Spinal cord (tissue), 10 donors: ENCODE results near the gene POLR3H. TPM values are rescaled to one million over a fixed set of nuclear protein-coding genes. Genes with fewer than 3 reads are reported as not detected.
A peak's percentile ranks its signal among the peaks of the same experiment; 100 is the strongest.
"Not testable (repeated sequence)": the region's sequence is repeated elsewhere in the genome, so short reads cannot be mapped to it uniquely, and the experiment has no call there.

Source experiments
- DNase-seq, 6 donors: peaks; one replicate each; pipeline versions ENCODE4 v3.0.0 to v3.0.0-alpha.2; 2013 to 2015; ENCODE audit warnings: low spot score in 6 of 6, low read depth in 4 of 6
- H3K27ac ChIP-seq: one replicate; pipeline ENCODE4 v1.5.1; 2013; ENCODE audit warnings: low read depth, low read length, control low read depth
- H3K27me3 ChIP-seq: one replicate; pipeline ENCODE4 v1.6.1; 2013; ENCODE audit warnings: low read length; ENCODE audit not compliant: control insufficient read depth, insufficient read depth
- H3K36me3 ChIP-seq: one replicate; pipeline ENCODE4 v1.6.1; 2013; ENCODE audit warnings: low read length; ENCODE audit not compliant: control insufficient read depth, insufficient read depth
- H3K4me1 ChIP-seq: one replicate; pipeline ENCODE4 v1.6.1; 2013; ENCODE audit warnings: low read length; ENCODE audit not compliant: control insufficient read depth, insufficient read depth
- H3K4me3 ChIP-seq: one replicate; pipeline ENCODE4 v1.5.1; 2013; ENCODE audit warnings: low read depth, low read length, control low read depth
- H3K9me3 ChIP-seq: one replicate; pipeline ENCODE4 v1.6.1; 2013; ENCODE audit warnings: low read length; ENCODE audit not compliant: control insufficient read depth, insufficient read depth
- WGBS: methylation state at CpG from one replicate; pipeline ENCODE4 v1.1.5; 2013; ENCODE audit warnings: missing lambda C conversion rate; ENCODE audit not compliant: insufficient coverage; 5-methylcytosine and 5-hydroxymethylcytosine counted together
- long read RNA-seq, 4 donors: transcript quantifications; one replicate each; lab custom pipeline, GENCODE V29; 2026
- polyA plus RNA-seq, 2 donors: library from polyadenylated mRNA; unstranded; fragments of 120-200 nt; gene quantifications; one replicate each; pipeline ENCODE4 v1.2.1, GENCODE V29; 2013; ENCODE audit not compliant: insufficient read length in 2 of 2
- total RNA-seq, 2 donors: library from RNA; depleted of rRNA in 1 of 2; stranded (reverse); fragments of 120-200 nt in 1 of 2; fragments of >200 nt in 1 of 2; gene quantifications; one replicate each; pipeline versions ENCODE4 v1.2.3 to v1.2.4, GENCODE V29; 2013 to 2014
- donor health status: healthy.

POLR3H gene
- 10 to 100 TPM; 17.9 to 33.2 TPM for total RNA-seq
- polyA plus RNA-seq, result 10 to 100 TPM; 82.6 to 91.5 TPM
- long read RNA-seq, donor 1, full-length matches to known transcripts, result 34 of 51 reads
- long read RNA-seq, donor 1, partial matches to known transcripts, result 17 of 51 reads
- long read RNA-seq, donor 1, other reads (novel, unspliced or antisense), result 0 of 51 reads
- long read RNA-seq, donor 2, full-length matches to known transcripts, result 11 of 11 reads
- long read RNA-seq, donor 2, partial matches to known transcripts, result 0 of 11 reads
- long read RNA-seq, donor 2, other reads (novel, unspliced or antisense), result 0 of 11 reads
- long read RNA-seq, donor 3, full-length matches to known transcripts, result 14 of 14 reads
- long read RNA-seq, donor 3, partial matches to known transcripts, result 0 of 14 reads
- long read RNA-seq, donor 3, other reads (novel, unspliced or antisense), result 0 of 14 reads
- long read RNA-seq, donor 4, full-length matches to known transcripts, result 8 of 8 reads
- long read RNA-seq, donor 4, partial matches to known transcripts, result 0 of 8 reads
- long read RNA-seq, donor 4, other reads (novel, unspliced or antisense), result 0 of 8 reads

- no peaks in the 10 kb centered on the region for H3K27me3 ChIP-seq
- H3K4me1 ChIP-seq, result peaks cover 54% of the 10 kb centered on the region
- no peaks in the 10 kb centered on the region for H3K9me3 ChIP-seq
- under 1% methylated on average over 80 of the region's 80 CpGs for WGBS
- H3K36me3 ChIP-seq, result peaks cover 15% of the 10 kb centered on the region
- DNase-seq, result peak; percentile 94 to 99 (median 97)
- H3K4me3 ChIP-seq, result peak within 1 kb of the TSS; percentile 93
- peak within 1 kb of the TSS; percentile 97 for H3K27ac ChIP-seq
Measured at GRCh38 chr22:41543854-41544670, at the start of gene POLR3H. POLR3H (minus strand) TSS chr22:41544470; CDS start chr22:41544101, 369 bp downstream.

GRCh38 chr22:41593336-41593960 is 49.2 kb upstream of the POLR3H start:
- not testable (repeated sequence) for DNase-seq, H3K27me3 ChIP-seq, H3K4me3 ChIP-seq, H3K27ac ChIP-seq, H3K9me3 ChIP-seq, H3K36me3 ChIP-seq
- 95% methylated on average over 39 of the region's 51 CpGs for WGBS
- H3K4me1 ChIP-seq, result peaks cover 27% of the 10 kb centered on the region

- peak; percentile 93 to 100 (median 99) for DNase-seq
- Histone ChIP-seq H3K27me3 (no peaks in the 10 kb centered on the region), H3K4me1 (peaks cover 21% of the 10 kb centered on the region), H3K36me3 (peaks cover 7% of the 10 kb centered on the region), H3K27ac (peak within 1 kb of the TSS; percentile 84), H3K4me3 (peak within 1 kb of the TSS; percentile 97), H3K9me3 (no peaks in the 10 kb centered on the region)
- under 1% methylated on average over 61 of the region's 61 CpGs for WGBS
Measured at GRCh38 chr22:41589391-41590241, 45.3 kb upstream of the POLR3H start, which contains the start of gene PMM1. PMM1 (minus strand) TSS chr22:41589840; CDS start chr22:41589805, 35 bp downstream.

GRCh38 chr22:41587347-41587723 is 43.1 kb upstream of the POLR3H start:
- Histone ChIP-seq H3K27ac (no peak overlapping the region), H3K4me1 (peaks cover 25% of the 10 kb centered on the region), H3K4me3 (no peak overlapping the region), H3K36me3 (peaks cover 30% of the 10 kb centered on the region), H3K9me3 (no peaks in the 10 kb centered on the region), H3K27me3 (no peaks in the 10 kb centered on the region)
- DNase-seq, result no peak
- WGBS, result 93% methylated on average over 5 of the region's 7 CpGs

GRCh38 chr22:41585898-41586297 is 41.6 kb upstream of the POLR3H start:
- DNase-seq, result no peak
- Histone ChIP-seq H3K27ac (no peak overlapping the region), H3K36me3 (peaks cover 42% of the 10 kb centered on the region), H3K4me3 (no peak overlapping the region), H3K27me3 (no peaks in the 10 kb centered on the region), H3K9me3 (no peaks in the 10 kb centered on the region), H3K4me1 (peaks cover 25% of the 10 kb centered on the region)
- 93% methylated on average over 1 of the region's 7 CpGs for WGBS

GRCh38 chr22:41584881-41585280 is 40.6 kb upstream of the POLR3H start:
- no peak overlapping the region for H3K4me3 ChIP-seq
- no peak overlapping the region for H3K27ac ChIP-seq
- H3K36me3 ChIP-seq, result peaks cover 50% of the 10 kb centered on the region
- H3K27me3 ChIP-seq, result no peaks in the 10 kb centered on the region
- H3K9me3 ChIP-seq, result no peaks in the 10 kb centered on the region
- peaks cover 17% of the 10 kb centered on the region for H3K4me1 ChIP-seq
- WGBS, result 98% methylated on average over 6 of the region's 6 CpGs
- DNase-seq, result no peak

GRCh38 chr22:41582694-41583093 is 38.4 kb upstream of the POLR3H start:
- Histone ChIP-seq H3K27me3 (no peaks in the 10 kb centered on the region), H3K36me3 (peaks cover 72% of the 10 kb centered on the region), H3K4me1 (peaks cover 3% of the 10 kb centered on the region), H3K4me3 (no peak overlapping the region), H3K27ac (no peak overlapping the region), H3K9me3 (no peaks in the 10 kb centered on the region)
- 77% methylated on average over 8 of the region's 8 CpGs for WGBS
- no peak for DNase-seq

GRCh38 chr22:41579997-41580355 is 35.7 kb upstream of the POLR3H start:
- Histone ChIP-seq H3K4me3 (no peak overlapping the region), H3K36me3 (peaks cover 96% of the 10 kb centered on the region), H3K4me1 (peaks cover 9% of the 10 kb centered on the region), H3K27ac (no peak overlapping the region), H3K27me3 (no peaks in the 10 kb centered on the region), H3K9me3 (no peaks in the 10 kb centered on the region)
- WGBS, result 92% methylated on average over 6 of the region's 6 CpGs
- no peak for DNase-seq
